NCI-H2227 (cell line): ENCODE data around the gene SNAP25.

ENCODE experiments used
- DNase-seq: peaks from one replicate; lab custom pipeline; 2025; ENCODE audit not compliant: unreplicated experiment; lab: John Stamatoyannopoulos, UW

The SNAP25 gene

GRCh38 chr20:10328897-10329255 lies 110.2 kb downstream of the SNAP25 start:
- no peak for DNase-seq

GRCh38 chr20:10329387-10330005 lies 110.9 kb downstream of the SNAP25 start:
- DNase-seq = no peak

GRCh38 chr20:10330071-10330470 lies 111.4 kb downstream of the SNAP25 start:
- DNase-seq = no peak

GRCh38 chr20:10332656-10333415 lies 114.2 kb downstream of the SNAP25 start:
- no peak for DNase-seq

GRCh38 chr20:10336959-10337729 lies 118.5 kb downstream of the SNAP25 start:
- DNase-seq = no peak

GRCh38 chr20:10338426-10339180 lies 120.0 kb downstream of the SNAP25 start:
- no peak for DNase-seq

GRCh38 chr20:10339609-10340008 lies 121.0 kb downstream of the SNAP25 start:
- no peak for DNase-seq

- no peak for DNase-seq
Measured at GRCh38 chr20:10342152-10342551, 123.5 kb downstream of the SNAP25 start.

GRCh38 chr20:10344953-10345352 lies 126.3 kb downstream of the SNAP25 start:
- DNase-seq = no peak

- DNase-seq = no peak
Measured at GRCh38 chr20:10347086-10347880, 128.7 kb downstream of the SNAP25 start.

GRCh38 chr20:10349118-10349517 lies 130.5 kb downstream of the SNAP25 start:
- DNase-seq = no peak

- no peak for DNase-seq
Measured at GRCh38 chr20:10350188-10350842, 131.7 kb downstream of the SNAP25 start.

- peak; percentile 54 for DNase-seq
Measured at GRCh38 chr20:10352934-10353824, 134.5 kb downstream of the SNAP25 start.

GRCh38 chr20:10356628-10357027 lies 138.0 kb downstream of the SNAP25 start:
- no peak for DNase-seq
